Activated CD4-positive, alpha-beta T cell treated with anti-CD3 and anti-CD28 coated beads, Interleukin-2, amount 50 U/mL, for 24 hours (primary cell): ENCODE measurements around the gene DPEP2.

ENCODE experiments used
- DNase-seq, 2 donors: peaks; one replicate each; pipeline ENCODE4 v3.0.0-alpha.2; 2020; ENCODE audit warnings: low read depth in 1 of 2, low spot score in 1 of 2

Gene DPEP2

DNA sequence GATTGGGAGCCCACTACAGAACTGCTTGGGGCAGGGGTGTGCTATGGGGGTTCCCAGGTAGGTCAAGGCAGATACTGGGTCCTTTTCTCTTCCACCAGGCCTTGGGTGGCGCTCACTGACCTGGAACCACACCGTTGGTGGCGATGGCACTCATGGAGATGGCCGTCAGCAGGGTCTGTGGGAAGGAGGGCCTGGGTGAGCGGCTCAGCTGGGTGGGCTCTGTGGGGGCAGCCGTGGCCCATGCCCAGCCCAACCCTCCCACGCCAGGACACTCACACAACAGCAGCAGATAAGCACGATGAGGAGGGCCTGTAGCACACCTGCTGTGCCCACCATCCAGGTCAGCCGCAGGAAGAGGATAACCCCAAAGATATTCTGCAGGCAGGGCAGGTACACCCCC lies 41.7 kb downstream of the DPEP2 start:
- DNase-seq = no peak

DNA sequence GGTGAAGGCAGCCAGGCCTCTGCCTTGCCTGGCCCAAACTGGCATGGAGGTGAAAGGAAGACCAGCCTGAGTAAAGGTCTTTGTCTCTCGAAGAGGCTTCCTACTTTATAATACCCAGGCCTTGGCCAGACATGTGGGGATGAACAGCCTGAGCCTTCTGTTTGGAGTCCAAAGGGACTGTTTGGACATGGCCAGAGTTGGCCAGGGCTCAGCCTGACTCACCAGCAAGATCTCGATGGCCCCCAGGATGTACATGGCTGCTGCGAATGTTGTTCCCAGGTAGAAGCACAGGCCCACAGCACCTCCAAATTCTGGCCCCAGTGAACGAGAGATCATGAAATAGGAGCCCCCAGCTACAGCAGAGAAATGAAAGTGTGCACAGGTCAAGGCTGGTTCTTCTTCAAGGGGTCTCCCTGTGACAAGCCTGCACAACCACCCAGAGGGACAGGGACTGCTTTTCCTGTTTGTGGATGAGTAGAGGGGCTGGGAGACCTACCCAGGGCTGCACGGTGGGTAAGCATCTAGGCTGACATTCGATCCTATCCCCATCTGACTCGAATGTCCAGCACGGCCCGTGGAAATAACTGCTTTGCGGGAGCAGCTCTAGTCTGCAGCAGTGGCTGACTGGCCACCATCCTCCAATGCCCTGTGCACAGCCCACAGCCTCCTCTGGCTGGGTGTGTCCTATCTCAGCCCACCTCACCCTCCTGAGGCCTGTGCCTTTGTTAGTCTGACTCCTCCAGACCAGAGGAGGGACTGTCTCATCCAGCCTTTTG lies 44.7 kb downstream of the DPEP2 start:
- no peak for DNase-seq

DNA sequence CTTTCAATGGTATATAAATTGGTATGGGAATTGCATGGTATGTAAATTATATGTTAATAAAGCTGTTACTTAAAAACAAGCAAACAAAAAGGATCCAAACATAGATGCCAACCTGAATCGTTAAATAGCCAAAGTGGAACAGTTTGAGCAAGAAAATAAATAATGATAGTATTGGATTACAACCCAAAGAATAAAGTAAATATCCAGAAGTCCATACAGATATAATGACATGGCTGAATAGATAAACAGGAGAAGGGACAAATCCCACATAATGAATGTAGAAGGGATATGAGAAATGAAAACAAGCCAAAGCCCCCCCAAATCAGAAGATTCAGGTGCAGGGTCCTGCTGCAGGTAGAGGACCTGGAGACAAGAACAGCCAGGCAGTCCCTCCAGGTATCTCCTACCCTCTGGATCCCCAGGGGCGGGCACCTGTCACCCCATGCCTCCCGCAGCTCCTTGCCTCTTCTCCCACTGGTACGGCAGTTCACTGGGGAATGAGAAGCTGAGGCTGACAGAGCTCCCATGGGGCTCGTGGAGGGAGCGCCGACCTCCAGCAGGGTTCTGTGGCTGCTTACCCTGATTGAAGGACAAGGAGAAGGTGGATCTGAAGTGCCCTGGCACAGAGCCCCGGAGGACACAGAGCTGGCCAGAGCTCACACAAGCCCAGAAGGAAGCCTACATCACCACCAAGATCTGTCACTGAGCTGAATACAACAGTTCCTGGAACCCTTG lies 45.5 kb downstream of the DPEP2 start:
- no peak for DNase-seq

DNA sequence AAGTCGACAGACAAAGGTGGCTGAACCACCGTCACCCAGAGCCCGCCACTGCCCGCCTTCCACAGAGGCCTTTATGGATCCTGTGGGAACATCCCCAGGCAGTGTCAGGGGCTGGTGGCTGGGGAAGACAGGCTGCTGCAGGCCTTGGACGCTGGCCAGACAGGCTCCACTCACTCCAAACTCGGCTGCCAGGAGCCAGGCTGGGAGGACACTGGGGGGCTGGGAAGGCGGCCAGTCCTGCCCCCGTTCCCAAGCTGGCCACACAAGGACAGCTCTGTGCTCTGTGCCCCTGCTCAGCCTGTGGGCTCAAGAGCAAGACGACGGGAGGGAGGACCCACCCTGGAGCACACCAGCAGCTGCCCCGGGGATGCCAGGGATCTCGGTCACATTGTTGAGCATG lies 47.8 kb downstream of the DPEP2 start:
- no peak for DNase-seq

DNA sequence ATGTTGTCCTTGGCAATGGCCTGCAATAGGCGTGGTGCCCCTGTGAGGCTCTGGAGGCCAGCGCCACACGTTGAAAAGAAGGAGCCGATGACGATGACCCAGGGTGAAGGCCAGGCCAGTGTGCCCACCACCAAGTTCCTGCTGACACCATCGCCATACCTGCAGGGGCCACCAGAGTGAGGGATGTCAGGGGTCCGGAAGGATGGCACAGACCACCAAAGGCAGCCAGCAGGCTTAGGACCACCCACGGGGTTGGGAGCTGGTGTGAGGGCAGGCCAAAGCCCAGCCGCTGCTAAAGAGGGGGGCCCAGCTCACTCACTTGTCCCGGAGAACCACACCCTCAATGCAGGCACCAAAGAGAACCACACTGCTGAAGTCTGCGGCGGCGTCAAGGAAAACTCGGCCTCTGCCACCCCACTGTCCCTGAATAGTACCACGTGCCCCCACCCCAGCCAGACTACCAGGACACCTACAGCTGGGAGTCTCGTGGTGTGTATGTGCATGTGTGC lies 48.9 kb downstream of the DPEP2 start:
- DNase-seq = no peak

DNA sequence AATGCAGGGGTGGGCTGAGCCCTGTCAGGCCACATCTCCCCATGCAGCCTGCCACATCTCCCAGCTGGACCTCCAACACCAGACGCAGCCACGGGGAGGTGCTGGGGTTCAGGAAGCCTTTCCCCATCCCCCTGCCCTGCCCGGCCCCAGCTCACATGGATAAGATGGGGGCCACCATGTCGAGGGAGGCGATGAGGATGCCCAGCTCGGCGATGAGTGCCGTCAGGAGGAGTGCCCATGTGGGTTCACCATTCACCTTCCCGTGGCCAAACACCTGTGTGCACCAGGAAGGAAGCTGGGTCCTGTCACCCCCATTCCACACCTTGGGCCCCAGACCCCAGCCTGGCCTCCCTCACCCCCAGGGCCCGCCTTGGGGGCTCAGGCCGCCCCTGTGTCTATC lies 49.6 kb downstream of the DPEP2 start:
- DNase-seq = no peak

DNA sequence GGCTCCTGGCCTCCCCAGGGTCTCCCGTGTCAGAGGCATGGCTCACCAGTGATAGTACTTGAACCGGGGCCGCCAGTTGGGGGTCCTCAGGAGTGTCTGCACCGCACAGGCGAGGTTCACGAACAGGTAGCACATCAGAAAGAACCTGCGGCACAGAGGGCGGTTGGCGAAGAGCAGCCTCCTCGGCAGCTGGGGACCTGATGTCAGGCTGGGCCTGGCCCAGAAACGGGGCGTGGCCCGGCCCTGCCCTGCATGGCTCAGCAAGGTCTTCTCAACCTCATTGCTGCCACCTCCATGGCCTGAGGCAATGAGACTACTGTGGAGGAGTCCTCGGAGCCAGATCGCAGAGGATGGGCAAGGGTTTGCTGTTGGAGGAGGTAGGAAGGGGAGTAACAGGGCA lies 51.3 kb downstream of the DPEP2 start:
- DNase-seq = no peak

DNA sequence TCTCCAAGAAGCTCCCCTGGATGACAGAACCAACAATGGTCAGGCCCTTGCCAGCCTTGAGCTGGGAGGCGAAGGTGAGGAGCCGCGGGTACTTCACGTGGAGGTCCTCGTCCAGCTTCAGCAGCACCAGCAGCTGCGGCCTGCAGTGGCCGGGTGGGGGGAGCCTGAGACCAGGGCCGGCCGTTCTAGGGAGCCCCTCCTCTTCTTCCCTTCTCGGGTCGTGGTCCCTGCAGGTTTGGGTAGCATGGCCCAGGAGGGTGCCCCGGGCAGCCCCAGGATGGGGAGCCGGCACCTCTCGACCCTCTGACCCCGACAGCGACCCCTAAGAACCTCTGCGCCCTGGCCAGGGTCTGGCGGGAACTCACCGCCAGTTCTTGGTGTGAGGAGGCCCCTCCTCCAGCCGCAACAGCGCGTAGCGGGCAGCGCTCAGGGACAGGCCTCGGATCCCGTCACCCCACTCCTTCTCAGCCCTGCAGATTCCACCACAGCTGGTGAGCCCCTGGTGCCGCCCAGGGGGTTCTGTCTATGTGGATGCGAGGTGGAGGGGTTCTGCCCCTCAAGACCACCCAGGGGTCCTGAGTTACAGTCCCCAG lies 52.2 kb downstream of the DPEP2 start:
- no peak for DNase-seq

DNA sequence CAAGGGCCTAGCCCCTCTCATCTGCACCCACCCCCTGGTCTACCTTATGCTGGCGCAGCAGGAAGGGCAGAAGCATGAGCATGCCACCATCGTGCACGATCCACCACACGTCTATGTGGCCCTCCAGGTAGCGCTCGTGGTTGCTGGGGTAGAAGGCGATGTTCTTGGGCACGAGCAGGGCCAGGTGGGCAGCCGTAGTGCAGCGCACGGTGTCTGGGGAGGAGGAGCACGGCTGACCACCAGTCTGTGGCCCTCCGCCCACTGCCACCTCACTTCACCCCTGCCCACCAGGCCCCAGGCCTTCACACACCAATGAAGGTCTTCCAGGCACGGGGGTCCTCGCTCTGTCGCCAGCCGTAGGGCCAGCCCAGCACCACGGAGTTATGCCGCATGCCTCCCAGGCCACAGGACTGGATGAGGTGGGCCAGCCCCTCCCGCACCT lies 53.1 kb downstream of the DPEP2 start:
- DNase-seq = no peak

DNA sequence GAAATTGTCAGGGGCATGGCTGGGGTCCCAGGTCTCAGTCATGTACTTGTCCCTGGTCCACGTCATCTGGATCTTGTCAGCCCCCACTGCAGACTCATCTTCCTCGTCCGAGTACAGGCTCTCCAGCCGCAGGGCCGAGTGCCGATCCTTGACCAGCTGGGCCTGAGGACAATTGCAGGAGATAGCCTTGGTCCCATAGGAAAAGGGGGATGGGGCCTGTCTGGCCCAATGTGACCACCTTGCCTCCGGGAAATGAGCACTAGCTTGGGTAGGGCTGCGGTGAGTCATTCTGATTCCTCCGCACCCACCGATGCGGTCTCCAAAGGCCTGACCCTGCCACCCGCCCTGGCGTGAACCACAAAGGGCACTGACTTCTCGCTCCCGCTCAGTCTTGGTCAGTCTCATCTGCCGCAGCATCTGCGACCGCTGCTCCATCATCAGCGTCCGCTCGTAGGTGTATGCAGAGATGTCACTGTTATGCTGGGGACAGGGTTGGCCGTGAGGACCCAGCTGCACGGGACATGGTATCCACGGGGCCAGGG lies 53.8 kb downstream of the DPEP2 start:
- no peak for DNase-seq

DNA sequence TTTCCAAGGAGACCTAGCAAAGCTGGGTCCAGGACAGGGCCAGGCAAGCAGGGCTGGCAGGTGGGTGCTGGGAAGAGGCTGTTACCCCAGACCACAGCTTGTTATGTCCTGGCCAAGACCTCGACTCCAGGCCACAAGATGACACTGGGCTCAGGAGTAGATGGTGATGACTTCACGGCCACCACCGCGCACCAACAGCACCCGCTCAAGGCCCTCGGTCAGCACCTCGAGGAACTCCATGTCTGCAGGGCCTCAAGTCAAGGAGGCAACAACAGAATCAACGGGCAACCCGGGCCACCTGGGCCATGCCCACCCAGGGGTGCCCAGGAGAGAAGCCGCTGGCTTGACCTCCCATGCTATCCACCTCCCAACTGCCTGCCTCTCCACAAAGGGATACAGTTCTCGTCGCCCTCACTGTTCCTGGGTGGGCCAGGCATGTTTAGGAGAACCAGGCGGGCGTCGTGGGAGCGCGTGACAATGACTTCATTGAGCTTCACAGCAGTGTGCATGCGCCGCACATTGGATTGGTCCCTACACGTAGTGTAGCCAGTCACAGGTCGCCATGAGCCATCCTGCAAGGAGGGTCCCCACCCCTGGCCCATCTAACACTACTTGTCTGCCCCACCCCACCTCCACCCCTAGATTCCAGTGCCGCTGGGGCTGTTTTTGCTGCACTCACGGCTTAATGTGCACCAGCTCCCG lies 54.4 kb downstream of the DPEP2 start:
- no peak for DNase-seq

DNA sequence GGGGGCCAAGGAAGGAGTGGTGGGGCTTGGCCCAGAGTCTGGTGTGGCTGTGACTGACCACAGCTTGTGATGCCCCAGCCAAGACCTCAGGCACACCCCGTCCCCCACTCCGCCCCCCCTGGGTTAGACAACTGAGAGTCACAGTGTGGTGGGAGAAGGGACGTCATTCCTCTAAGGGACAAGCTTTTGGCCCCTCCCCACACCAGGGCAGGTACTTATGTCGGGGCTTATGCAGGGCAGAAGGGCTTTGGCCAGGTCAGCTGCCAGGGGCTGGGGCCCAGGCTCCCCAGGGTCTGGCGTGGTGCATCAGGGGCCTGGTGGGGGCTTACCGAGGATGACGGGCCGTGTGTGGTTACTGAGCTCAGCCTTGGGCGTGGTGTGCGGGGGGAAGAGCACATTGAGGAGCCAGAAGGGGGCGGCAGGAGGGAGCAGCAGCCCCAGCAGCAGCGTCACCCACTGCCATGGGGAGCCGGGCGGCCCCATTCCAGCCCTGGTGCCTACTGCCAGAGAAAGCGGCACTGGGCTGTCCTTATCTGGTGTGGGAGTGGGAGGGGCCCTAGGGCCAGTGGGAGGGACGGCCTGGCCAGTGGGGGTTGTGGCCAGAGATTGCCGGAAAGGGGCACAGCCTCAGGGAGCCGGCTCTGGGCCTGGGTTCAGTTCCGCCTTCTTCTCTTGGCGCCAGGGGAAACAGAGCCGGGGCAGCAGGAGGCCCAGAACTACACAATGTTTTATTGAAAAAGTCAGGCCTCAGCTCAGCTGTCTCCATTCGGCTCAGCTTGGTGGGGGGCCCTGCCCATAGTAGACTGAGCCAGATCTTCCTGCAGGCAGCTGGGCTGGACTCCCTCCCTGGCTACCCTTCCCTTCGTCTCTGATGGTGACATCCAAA lies 55.4 kb downstream of the DPEP2 start, which contains the start of gene LCAT:
Gene LCAT, minus strand, starts transcription at position 502 of the 886 bp plus-strand sequence. Its CDS starts 19 bp downstream, at position 483.
- DNase-seq = no peak

DNA sequence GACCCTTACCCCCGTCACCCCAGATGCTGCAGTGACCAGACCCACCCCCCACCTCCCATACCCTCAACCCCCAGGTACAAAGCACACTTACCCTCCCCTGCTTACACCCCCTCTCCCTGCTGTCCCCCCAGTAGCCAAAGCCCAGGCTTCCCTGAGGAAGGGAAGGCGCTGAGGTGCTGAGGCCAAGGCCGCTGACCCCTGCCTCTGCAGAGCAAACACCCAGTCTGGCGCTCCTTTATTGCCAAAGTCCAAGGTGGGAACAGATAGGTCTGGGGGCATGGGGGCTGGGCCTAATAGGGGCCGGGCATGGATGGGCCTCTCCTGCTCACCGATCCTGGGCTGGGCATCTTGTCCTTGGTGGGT lies 56.0 kb downstream of the DPEP2 start:
- DNase-seq = no peak

DNA sequence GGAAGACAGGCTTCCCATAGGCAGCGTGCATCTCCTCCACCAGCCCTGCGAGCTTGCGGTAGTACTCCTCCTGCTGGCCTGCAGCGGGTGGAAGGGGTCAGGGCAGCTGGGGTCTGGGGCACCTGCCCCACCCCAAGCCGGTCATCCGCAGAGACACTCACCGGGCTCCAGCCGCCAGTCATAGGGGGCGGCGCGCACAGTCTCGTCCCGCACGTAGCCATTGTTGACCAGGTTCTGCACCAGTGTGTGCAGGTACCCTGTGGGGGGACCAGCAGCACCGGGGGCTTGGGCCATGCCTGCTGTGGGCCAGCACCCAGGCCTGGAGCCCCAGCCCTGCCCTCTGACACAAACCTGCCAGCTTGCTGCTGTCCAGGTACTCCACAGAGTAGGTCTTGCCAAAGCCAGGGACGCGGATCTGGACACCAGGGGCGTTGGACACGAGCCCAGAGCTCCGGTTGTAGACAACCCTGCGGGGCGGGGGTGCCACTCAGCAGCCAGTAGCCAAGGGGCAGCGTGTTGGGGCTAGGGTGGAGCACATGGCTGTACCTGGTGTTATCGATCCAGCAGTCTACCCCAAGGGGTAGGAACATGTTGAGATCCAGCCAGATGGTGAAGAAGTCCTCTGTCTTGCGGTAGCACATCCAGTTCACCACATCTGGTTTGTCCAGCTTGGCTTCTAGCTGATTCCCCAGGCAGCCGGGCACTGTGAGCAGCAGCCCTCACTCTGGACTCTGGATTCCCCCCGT lies 56.6 kb downstream of the DPEP2 start:
- no peak for DNase-seq

DNA sequence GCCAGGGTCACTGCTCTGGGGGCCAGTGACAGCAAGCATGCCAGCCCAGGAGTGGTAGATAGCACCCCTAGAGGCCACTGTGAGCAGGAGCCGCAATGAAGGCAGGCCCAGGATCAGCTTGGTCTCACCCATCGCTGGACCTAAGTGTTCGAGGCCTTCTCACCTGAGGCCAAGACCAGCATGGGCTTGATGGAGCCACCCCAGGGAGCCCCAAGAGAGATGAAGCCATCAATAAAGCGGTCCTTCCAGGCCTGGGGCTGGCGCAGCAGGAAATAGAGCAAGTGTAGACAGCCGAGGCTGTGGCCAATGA lies 57.1 kb downstream of the DPEP2 start:
- DNase-seq = no peak

DNA sequence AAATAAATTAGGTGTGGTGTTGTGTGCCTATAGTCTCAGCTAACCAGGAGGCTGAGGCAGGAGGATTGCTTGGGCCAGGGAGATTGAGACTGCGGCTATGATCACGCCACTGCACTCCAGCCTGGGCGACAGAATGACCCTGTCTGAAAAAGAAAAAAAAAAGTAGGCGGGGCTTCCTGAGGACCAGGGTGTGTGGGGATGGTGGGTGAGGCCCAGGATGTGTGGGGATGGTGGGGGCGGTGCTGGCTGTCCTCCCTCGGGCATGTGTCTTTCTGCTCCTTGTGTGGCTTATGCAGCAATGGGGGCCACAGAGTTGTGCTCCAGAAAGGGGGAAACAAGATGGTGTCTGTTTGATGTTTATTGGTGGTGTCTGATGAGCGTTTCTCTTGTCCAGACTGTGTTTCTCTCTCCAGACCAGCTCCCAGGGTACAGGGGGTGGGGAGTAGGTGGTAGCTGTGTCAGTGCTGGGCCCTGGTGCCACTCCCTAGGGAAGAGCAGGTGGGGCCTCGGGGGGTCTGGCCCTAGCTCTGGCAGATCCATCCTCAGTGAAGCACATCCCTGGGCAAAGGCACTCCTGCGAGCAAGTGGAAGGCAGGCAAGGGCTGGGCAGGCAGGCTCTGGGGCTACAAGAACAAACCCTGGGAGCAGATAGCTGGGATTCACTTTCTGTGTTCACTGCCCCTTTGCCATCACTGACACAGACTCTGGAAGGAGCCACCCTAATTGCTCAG lies 57.6 kb downstream of the DPEP2 start:
- DNase-seq = no peak

DNA sequence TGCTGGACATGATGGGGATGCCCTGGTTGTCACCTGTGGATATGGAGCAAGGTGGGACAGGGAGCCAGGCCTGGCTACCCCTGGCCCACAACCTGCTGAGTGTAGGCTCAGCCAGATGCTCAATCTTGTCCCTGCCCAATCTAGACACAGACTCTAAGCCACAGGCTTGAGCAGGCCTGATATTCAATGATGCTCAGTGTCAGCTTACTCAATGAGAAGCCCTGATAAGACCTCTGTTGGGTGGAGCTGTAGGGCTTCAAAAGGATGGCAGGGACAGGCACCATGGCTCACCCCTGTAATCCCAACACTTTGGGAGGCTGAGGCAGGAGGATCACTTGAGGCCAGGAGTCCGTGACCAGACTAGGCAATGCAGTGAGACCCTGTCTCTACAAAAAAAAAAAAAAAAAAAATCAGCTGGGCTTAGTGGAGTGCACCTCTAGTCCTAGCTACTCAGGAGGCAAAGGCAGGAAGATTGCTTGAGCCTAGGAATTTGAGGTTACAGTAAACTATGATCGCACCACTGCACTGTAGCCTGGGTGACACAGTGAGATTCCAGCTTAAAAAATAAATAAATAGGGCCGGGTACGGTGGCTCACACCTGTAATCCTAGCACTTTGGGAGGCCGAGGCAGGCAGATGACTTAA lies 58.7 kb downstream of the DPEP2 start:
- DNase-seq = no peak
